ENCODE data around the gene KRT75.

Gene KRT75

DNA sequence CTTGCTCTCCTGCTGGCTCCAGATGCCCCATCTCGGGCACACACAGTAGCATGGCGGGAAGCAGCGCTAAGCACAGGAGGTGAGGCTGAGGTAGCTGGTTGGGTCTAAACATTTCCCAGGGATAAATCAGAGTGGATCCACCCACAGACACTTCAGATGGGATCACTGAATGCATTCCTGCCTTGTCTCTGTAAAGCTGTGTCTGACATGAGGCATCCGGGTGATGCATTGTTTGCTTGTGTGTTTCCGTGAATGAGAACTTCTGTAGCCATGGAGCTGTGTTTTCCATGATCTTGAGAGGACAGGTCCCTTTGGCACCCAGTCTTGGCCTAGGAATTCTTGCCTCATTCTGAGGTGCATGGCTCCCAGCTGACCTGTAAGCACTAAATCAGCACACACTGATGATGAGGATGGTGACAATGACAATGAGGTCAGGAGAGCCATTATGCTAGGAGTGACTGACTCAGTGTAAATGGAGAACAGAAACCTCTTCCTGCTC is 6.7 kb upstream of the KRT75 start:
- no peak for DNase-seq (ENCODE audit: extremely low read depth in 1 of 2, low read depth in 1 of 2)

DNA sequence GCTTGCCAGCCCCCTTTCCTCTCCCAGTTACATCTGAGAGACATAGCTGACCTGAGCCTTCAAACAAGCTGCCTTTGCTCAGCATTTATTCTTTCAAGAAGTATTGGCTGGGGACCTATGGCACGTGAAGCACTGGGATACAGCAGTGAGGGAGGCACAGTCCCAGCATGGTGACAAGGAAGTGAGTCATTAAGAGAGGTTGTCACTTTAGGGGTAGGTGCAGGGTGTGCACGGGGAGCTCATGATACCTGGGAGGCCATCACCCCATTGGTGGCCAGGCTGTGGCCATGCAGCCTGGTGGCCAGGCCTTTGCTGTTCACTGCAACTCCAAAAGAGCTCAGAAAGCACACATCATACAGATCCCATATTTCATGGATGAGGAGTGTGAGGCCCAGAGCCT is 5.7 kb upstream of the KRT75 start:
- DNase-seq (ENCODE audit: extremely low read depth in 1 of 2, low read depth in 1 of 2), result no peak

DNA sequence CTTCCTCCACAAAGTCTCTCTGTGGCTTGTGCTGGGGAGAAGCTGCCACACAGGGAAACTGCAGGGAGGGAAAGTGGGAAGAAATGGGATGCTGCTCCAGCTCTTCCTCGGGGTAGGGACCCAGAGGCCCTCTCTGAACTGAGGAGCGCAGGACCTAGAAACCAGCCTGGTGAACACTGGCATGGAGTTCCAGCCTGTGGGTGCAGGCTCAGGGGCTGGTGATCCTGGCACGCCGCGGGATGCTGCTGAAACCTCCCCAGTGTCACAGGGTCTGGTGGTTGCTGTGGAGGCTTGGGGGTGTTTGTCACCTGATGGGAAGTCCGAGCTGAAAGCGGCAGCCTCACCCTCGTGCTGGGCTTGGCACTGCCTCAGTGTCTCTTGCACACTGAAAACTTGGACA is 5.2 kb upstream of the KRT75 start:
- DNase-seq (ENCODE audit: extremely low read depth in 1 of 2, low read depth in 1 of 2), result no peak

DNA sequence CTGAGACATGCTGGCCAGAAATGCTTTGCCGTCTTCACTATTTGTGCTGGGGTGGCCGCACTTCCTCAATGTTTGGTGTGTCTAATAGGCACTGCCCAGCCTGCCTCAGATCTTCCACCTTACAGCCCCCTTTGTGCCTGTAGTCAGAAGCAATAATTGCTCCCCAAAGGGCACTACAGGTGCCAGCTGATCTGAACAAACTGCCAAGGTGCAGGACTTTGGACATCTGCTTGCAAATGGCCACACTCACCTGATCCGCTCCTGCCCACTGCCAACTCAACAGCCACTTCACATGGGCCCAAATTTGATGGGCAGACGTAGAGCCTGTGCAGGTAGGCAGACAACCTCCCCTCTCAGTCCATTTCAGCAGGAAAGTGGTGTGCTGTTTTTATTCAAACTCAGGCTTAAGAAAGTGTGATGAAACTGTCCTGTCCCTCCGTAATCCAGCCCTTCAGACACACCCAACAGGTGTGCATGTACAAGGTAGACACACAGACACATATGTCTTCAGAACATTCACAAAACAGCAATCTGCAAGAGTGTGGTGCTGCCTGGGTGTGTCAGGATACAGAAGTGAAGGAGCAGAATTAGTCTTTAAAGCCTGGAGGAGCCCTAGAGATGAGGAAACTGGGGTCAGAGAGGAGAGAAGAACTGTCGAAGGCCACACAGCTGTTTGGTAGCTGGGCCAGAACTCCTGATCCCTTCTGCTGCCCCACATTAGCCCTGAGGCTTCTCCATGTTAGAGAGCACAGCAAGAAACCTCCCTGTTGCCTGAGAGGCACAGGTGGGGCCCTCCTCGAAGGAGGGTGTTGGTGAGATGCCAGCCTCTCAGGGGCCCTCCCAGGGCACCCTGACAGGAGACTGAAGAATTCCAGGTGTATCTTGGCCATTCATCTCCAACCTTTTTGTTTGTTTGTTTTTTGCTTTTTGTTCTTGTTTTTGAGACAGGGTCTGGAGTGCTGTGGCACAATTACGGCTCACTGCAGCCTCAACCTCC is 4.4 kb upstream of the KRT75 start:
- DNase-seq (ENCODE audit: extremely low read depth in 1 of 2, low read depth in 1 of 2), result no peak

DNA sequence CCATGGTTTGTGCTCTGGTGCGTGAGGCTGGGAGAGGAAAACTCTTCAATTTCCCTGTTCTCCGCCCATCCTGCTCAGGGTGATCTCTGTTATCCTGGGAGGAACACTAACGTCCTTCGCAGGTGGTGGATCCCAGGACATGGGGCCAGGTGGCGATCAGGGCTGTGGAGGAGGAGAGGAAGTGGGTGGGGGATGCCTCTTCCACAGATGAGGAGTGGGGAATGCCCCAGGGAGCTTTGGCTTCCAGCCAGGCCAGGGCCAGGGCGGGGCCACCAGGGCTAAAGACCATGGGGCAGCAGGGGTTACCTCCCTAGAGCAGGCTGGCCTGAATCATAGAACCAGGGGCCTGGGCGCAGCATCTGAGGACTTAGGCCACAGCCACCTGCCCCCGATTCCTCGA is 3.3 kb upstream of the KRT75 start:
- DNase-seq (ENCODE audit: extremely low read depth in 1 of 2, low read depth in 1 of 2), result no peak

GRCh38 chr12:52436828-52437474 is 2.8 kb upstream of the KRT75 start:
- no peak for DNase-seq (ENCODE audit: extremely low read depth in 1 of 2, low read depth in 1 of 2)

DNA sequence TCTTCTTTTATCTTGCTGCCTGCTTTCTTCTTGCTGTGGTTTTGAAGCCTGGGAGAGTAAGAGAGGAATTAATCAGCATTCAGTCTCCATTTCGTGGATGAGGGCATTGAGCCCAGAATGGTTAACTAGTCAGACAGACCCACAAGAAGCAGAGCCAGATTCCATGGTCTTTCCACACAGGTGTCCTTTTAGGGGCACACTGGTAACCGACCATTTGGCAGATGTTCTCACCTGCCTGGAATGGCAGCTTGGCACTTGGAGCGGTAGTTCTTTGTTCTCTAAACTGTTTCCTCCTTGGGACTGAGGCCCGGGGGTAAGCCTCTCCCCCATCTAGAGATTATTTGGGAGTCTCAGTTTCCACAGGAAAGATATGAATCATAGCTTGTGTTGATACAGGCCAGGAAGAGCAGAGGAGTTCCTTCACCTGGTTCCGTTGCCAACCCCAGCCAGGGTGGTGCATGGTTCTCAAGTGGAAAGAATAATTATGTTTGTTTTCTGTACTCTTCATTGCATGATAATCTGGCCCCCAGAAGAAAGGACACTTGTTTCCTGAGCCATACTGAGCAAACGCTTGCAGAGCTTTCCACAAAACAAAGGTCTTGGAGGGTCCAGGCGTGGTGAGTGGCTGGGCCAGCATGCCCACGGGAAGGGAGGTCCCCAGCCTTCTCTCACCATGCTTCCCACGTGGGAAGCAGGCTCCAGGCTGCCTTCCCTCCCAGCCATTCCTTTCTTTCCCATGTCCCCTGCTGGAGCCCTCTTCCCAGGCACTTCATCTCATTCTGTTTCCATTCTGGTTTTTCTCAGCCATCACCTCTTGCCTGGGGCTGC is 2.0 kb upstream of the KRT75 start:
- no peak for DNase-seq (ENCODE audit: extremely low read depth in 1 of 2, low read depth in 1 of 2)

- DNase-seq (ENCODE audit: extremely low read depth in 1 of 2, low read depth in 1 of 2), result no peak
Measured at GRCh38 chr12:52435659-52435999, 1.5 kb upstream of the KRT75 start.

GRCh38 chr12:52434760-52435530 is 774 bp upstream of the KRT75 start:
- DNase-seq (ENCODE audit: extremely low read depth in 1 of 2, low read depth in 1 of 2), result no peak

GRCh38 chr12:52433501-52434080 is 580 bp downstream of the KRT75 start:
- no peak for DNase-seq (ENCODE audit: extremely low read depth in 1 of 2, low read depth in 1 of 2)

DNA sequence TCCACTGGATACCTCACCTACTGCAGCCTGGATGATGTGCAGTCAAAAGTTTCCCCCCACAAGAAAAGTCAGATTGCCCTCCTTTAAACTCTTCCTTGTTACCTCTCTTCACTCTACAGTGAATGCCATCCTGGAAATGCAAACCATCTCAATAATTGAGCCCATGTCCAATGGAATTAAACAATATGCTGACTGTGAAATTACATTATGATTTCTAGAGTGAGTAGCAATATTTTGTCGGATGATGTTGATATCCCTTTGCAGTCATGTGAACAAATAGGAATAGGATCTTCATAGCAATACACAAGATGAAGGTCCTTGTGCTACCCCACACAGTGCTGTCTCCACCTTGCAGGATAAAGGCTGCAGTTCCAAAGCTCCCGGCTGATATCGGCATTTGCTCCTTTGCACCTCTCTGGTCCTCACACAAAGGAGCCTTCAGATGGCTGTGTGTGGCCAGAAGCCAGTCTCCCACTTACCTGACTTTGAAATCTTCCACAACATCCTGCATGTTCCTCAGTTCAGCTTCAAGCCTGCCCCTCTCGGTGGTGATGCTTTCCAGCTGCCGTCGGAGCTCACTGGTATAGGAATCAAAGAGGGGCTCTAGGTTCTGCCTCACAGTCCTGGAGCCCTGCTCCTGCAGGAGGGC is 1.5 kb downstream of the KRT75 start:
- no peak for DNase-seq (ENCODE audit: extremely low read depth in 1 of 2, low read depth in 1 of 2)

GRCh38 chr12:52428121-52428520 is 6.0 kb downstream of the KRT75 start:
- DNase-seq (ENCODE audit: extremely low read depth in 1 of 2, low read depth in 1 of 2), result no peak

DNA sequence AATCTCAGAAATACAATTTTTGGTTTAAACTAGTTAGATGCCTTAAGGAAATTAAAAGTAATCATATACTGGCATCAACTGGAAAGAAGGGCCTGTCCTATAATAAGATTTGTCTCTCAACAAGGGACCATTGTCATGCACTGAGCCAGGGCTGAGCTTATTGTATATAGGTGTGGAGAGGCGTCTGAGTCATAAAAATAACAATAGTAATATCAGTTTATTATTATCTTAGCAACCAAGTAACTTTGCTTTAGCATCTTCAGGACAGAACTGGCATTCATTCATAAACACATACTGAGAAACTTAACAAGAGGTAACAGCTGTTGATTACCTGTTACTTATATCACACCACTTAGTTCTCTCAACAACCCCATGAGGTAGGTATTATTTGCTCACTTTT is 7.1 kb downstream of the KRT75 start:
- no peak for DNase-seq (ENCODE audit: extremely low read depth in 1 of 2, low read depth in 1 of 2)

GRCh38 chr12:52426034-52426433 is 8.1 kb downstream of the KRT75 start:
- DNase-seq (ENCODE audit: extremely low read depth in 1 of 2, low read depth in 1 of 2), result no peak

- no peak for DNase-seq (ENCODE audit: extremely low read depth in 1 of 2, low read depth in 1 of 2)
Measured at GRCh38 chr12:52425466-52425865, 8.7 kb downstream of the KRT75 start.

- no peak for DNase-seq (ENCODE audit: extremely low read depth in 1 of 2, low read depth in 1 of 2)
Measured at GRCh38 chr12:52423661-52424500, 10.3 kb downstream of the KRT75 start.

- no peak for DNase-seq (ENCODE audit: extremely low read depth in 1 of 2, low read depth in 1 of 2)
Measured at GRCh38 chr12:52423035-52423434, 11.1 kb downstream of the KRT75 start.

DNA sequence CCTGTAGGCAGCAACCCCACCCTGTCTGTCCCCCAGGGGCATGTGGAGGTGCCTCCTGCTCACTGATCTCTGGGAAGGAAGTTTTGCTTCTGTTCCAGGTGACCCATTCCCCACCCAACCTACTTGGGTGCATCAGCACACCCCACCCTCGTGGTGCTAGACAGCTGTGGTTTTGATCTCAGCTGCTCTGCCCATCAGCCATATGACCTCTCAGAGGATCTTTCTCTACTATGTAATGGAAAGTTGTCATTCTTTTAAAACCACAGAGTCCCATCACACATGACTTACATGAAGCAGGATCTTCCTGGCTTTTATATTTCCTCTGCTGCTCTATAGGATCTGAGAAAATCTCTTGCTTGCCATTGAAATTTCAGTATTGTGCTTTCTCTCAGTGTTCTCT is 14.5 kb downstream of the KRT75 start:
- no peak for DNase-seq (ENCODE audit: extremely low read depth in 1 of 2, low read depth in 1 of 2)
